H7 (cell line): ENCODE data around the gene USP40. TPM values are rescaled to one million over a fixed set of nuclear protein-coding genes. Genes with fewer than 3 reads are reported as not detected.
A peak's percentile ranks its signal among the peaks of the same experiment; 100 is the strongest.

Experiments
- DNase-seq: peaks from one replicate; pipeline ENCODE4 v3.0.0; 2012
- H3K27me3 ChIP-seq: 2 replicates; pipeline ENCODE4 v1.6.0; 2011; ENCODE audit warnings: mild to moderate bottlenecking, low read length; ENCODE audit not compliant: control insufficient read depth, insufficient read depth
- H3K36me3 ChIP-seq: replicated peaks from 2 replicates; pipeline ENCODE4 v1.5.1; 2011; ENCODE audit warnings: low read length; ENCODE audit not compliant: control insufficient read depth, insufficient read depth
- H3K4me3 ChIP-seq: 2 replicates; pipeline ENCODE4 v1.5.1; 2011; ENCODE audit warnings: low read depth, mild to moderate bottlenecking, control low read depth, low read length, moderate library complexity; ENCODE audit not compliant: insufficient read depth
- total RNA-seq: library from RNA; depleted of rRNA; stranded (reverse); fragments of >200 nt; shearing (Covaris generic); gene quantifications from 2 replicates; pipeline ENCODE4 v1.2.3, GENCODE V29; 2014

Gene USP40
- total RNA-seq, 1 experiment from 2014 or later, result 10.8 TPM

DNA sequence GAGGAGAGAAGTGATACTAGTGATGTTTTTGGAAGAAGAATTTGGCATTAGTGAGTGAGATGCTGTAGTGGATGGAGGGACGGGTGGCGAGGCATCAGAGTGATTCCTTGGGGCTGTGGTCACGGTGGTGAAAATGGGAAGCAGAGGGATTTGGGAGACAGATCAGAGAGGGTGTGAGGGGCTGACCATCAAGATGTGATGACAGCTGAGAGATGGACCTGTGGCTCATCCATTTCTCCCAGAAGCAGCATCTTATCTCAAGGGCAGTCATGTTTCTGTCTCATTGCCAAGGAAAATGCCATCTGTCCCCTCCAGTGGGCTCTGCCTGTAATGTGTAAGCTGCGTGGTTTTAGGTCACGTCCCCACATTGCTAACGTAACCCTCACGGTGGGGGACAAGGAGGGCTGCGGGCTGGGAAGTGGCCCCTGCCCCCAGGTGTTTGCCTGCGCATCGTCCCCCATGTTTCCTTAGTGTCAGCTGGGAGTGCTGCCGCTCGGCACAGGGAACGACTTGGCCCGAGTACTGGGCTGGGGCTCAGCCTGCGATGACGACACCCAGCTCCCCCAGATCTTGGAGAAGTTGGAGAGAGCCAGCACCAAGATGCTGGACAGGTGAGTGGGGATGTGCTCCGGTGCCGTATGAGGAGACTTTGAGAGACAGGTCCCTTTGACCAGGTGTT, 121.3 kb downstream of the USP40 start:
- peaks cover 4% of the 10 kb centered on the region for H3K36me3 ChIP-seq
- DNase-seq, result no peak
- H3K27me3 ChIP-seq, result no peaks in the 10 kb centered on the region
- no peak overlapping the region for H3K4me3 ChIP-seq

DNA sequence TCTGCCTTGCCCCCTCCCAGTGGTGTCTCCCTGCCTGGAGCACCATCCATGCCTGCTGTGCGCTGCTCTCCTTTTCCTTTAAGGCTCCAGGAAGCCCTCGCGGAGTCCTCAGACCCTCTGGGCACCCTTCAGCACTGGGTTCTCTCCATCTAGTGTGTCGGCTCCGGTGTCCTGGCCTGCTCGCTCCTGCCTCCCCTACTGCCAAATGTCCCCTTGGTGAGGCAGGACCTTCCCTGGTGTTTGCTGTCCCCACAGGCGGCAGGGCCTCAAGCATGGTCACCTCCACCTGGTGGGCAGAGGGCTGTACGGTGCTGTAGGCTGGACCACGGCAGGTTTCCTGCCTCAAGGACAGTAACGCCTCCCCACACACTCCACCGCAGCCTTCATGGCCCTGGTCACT, 122.1 kb downstream of the USP40 start:
- DNase-seq, result no peak
- H3K27me3 ChIP-seq, result no peaks in the 10 kb centered on the region
- H3K4me3 ChIP-seq, result no peak overlapping the region
- peaks cover 4% of the 10 kb centered on the region for H3K36me3 ChIP-seq

DNA sequence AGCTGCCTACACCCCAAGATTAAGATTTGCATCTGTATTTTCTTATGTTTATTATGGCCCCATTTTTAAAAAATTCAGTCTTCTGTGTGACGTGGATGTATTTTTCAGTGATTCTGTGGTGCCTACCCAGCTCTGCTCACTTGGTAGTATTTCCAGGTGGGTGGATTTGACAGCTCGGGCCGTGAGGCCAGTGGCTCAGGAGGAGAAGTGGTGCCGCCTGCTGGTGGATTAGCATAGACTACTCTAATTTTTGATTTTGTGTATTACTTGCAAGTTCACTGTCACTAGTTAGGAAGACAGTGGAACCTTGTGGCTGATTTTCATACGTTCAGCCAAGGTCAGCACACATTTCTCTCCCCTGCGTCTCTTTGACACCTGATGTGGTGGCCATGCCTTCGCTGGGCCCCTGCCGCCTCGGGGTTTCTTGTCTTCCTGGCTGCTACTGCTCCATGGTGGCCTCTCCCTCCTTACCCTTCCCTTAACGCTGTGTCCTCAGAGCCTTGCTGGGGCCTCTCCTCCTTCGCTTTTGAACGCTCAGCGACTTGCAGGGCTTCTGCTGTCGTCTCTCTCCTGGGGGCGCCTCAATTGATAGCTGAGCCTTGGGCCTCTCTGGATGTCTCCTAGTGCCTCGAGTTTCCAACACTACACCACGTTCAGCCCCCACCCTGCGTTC, 122.9 kb downstream of the USP40 start:
- peak; percentile 93 for DNase-seq
- no peaks in the 10 kb centered on the region for H3K27me3 ChIP-seq
- H3K36me3 ChIP-seq, result peaks cover 2% of the 10 kb centered on the region
- H3K4me3 ChIP-seq, result no peak overlapping the region

DNA sequence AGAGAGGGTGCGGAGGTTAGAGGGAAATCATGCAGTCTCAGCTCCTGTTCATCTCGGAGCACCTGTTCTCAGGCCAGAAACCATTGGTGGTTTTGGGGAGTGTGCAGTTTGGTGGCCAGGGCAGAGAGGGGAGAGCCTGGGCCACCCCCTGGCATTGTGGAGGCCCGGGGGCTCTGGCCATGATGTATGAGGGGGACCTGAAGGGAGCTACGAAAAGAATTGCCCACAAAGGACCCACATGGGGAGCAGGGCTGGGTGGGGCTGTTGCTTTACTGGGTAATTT, 124.6 kb downstream of the USP40 start:
- no peak overlapping the region for H3K4me3 ChIP-seq
- H3K27me3 ChIP-seq, result no peaks in the 10 kb centered on the region
- no peak for DNase-seq
- H3K36me3 ChIP-seq, result peaks cover 3% of the 10 kb centered on the region

DNA sequence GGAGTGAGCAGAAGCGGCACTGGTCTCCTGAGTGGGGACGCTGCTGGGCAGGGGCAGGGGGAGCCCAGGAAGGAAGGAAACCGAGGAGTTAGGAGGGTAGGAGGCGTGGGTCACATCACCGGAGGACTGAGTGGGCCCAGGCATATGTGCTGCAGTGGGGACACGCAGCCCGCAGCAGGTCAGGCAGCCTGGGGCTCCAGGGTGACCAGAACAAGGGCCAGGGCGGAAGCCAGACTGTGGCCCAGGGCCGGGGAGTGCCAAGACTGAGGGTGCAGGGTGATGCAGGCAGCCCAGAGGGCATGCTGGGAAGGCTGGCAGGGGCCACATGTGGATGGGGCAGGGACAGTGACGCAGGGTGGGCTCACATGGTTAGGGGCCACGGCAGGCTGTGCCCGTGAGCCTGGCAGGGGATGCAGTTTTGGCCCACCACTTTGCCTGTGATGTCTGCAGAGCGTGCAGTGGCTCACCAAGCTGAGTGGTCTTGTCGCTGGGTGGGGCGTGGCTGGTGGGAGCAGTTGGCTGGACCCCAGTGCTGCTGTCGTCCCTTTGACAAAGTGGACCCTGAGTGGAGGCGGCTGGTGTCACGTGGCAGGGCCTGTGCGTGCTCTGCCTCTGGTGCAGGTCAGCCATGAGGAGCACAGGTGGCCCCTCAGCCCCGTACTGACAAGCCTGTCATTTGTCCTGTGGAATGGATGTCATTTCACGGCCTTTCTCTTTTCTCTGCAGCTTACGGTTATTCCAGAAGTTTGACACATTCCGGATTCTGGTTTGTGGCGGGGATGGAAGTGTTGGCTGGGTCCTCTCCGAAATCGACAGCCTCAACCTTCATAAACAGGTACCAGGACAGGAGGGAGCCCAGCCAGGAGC, 125.2 kb downstream of the USP40 start:
- no peaks in the 10 kb centered on the region for H3K27me3 ChIP-seq
- peaks cover 3% of the 10 kb centered on the region for H3K36me3 ChIP-seq
- H3K4me3 ChIP-seq, result no peak overlapping the region
- DNase-seq, result no peak

DNA sequence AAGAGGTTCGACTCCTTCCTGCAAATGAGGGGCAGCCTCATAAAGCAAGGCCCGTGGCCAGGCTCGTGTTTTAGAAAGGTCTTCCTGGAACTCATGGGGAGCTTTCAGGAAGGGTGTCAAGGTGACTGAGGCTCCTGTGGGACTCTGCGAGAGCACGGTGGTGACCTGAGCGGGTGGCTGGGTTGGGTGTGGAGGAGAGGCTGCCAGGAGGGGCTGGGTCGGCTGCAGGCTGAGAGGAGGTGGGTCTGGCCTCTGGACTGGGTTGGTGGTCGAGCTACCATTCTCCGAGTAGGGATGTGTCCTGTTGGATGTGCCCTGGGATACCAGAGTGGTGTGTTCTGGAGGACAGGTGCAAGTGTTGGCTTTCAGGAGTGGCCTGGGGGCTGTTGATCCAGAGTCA, 125.9 kb downstream of the USP40 start:
- peaks cover 1% of the 10 kb centered on the region for H3K36me3 ChIP-seq
- DNase-seq, result no peak
- no peaks in the 10 kb centered on the region for H3K27me3 ChIP-seq
- H3K4me3 ChIP-seq, result no peak overlapping the region

DNA sequence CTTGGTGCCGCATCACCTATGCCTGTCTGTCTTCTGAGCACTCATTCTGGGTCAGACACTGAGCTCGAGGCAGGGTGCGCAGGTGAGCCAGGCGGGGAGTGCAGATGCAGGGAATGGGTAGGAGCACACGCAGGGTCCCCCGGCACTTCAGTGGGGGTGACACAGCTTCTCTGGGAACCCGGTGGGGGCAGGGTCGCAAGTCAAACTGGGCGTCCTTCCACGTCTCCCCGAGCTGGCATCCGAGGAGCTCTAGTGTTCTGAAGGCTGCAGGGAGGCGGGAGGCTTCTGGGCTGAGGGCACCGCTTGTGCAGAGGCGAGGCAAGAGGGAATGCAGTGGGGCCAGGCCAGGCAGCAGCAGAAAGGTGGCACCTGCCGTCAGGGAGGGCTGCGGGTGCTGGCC, 126.3 kb downstream of the USP40 start:
- Histone ChIP-seq H3K4me3 (no peak overlapping the region), H3K36me3 (peaks cover 1% of the 10 kb centered on the region), H3K27me3 (no peaks in the 10 kb centered on the region)
- DNase-seq, result no peak

DNA sequence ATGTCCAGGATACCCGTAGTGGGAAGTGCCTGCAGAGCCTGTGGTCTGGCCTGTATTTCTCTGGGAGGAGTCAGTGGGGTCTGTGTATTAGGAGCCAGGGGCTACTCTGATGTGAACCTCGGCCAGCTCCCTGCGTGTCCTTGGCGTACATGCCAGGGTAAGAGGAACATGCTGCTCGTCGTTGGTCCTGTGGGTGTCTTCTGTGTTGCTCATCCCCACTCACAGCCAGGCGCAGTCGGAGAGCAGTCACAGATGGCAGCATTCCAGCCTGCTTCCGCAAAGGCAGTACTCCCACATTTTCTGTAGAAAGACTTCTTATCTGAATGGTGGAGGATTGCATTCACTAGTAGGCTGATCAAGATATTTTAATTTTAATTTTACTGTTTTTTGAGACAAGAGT, 127.4 kb downstream of the USP40 start:
- Histone ChIP-seq H3K4me3 (no peak overlapping the region), H3K27me3 (no peaks in the 10 kb centered on the region), H3K36me3 (peaks cover 1% of the 10 kb centered on the region)
- DNase-seq, result no peak

DNA sequence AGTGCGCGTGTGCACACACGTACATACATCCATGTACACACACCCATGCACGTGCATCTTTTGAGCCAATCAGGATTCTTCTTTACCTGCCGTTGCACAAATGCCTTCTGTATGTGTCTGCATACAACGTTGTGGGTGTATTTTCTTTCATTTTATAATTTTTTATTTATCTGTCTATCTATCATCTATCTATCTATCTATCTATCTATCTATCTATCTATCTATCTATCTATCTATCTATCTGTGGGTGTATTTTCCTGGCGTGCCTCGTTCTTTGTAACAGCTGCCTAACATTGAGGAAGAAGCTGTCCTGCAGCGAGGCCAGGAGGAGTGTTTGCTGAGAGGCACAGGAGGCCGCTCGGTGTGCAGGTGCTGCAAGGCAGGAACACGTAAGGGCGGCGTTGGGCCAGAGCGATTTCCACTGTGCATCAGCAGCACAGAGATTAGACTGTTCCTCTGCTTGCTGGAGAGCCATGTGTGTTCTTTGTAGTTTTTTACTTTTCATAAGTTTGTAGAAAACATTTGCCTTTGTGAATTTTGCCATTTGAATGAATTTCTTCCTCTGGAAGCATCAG, 127.9 kb downstream of the USP40 start:
- Histone ChIP-seq H3K4me3 (no peak overlapping the region), H3K27me3 (no peaks in the 10 kb centered on the region), H3K36me3 (peaks cover 1% of the 10 kb centered on the region)
- DNase-seq, result no peak

DNA sequence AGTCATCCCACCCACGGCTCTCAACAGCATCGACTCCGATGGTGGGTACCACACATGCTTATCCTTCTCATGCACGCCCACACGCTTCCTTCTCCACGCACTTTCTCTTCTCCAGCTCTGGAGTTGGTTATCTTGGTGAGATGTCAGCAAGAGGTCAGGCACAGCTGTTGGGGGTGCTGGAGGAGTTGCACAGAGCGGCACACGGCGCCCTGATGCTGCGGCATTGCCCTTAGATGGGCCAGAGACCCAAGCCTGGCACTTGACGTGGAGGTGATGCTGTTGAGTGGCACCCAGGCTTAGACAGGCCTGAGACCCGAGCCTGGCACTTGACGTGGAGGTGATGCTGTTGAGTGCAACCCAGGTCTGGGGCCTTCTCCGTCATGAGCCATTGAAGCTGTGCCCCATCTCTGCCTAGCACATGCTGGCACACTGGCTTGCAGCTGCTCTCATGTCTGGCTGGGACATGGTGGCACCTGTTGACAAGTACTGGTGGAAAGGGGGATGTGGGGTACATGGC, 129.1 kb downstream of the USP40 start:
- no peak for DNase-seq
- Histone ChIP-seq H3K27me3 (no peaks in the 10 kb centered on the region), H3K36me3 (peaks cover 1% of the 10 kb centered on the region), H3K4me3 (no peak overlapping the region)

DNA sequence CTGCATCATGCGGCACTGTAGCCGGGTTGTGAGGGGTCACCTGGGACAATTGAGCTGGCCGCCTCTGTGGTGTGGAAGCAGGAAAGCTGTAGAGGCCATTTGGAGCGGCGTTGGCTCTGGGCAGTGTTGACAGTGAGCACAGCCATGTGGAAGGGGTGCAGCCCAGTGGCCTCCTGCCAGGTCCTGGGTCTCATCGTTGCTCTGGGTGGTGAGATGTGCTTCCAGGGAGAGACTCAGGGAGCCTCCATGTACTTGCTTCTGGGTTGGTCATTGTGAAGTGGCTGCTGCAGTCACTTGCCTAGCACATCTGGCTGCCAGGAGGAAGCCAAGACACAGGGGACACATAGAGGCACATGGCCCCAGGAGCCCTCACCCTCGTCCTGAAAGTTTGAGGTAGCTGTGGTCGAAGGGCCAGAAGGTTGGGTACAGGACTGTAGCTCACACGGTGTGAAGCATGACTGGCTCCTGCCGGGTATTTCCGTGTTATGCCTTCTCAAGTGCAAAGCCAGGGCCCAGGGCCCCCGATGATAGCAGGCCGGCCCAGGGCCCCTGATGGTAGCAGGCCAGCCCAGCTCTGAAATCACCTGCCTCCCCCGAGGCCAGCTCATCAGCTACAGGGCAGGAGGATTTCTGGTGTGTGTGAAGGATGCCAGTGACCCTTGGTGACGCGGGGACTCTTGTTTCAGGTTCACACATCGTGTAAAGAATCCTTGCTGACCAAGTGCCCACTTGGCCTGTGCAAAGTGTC, 129.7 kb downstream of the USP40 start:
- Histone ChIP-seq H3K4me3 (no peak overlapping the region), H3K27me3 (no peaks in the 10 kb centered on the region), H3K36me3 (peaks cover 1% of the 10 kb centered on the region)
- DNase-seq, result no peak

DNA sequence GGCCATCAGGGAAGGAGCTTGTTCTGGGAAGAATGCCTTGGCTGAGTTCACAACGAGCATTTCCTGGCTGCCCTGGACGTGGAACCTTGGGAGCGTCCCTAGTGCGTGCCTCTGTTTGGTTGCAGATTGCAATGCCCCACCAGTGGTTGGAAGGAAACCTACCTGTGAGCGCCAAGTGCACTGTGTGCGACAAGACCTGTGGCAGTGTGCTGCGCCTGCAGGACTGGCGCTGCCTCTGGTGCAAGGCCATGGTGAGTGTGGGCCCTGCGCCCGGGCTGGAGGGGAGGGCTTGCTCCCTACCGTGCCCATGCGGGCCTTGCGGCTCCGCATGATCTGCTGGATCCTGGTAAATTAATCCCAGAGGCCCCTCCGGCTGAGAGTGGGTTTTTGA, 130.4 kb downstream of the USP40 start:
- Histone ChIP-seq H3K36me3 (peaks cover 1% of the 10 kb centered on the region), H3K4me3 (no peak overlapping the region)
- no peak for DNase-seq

DNA sequence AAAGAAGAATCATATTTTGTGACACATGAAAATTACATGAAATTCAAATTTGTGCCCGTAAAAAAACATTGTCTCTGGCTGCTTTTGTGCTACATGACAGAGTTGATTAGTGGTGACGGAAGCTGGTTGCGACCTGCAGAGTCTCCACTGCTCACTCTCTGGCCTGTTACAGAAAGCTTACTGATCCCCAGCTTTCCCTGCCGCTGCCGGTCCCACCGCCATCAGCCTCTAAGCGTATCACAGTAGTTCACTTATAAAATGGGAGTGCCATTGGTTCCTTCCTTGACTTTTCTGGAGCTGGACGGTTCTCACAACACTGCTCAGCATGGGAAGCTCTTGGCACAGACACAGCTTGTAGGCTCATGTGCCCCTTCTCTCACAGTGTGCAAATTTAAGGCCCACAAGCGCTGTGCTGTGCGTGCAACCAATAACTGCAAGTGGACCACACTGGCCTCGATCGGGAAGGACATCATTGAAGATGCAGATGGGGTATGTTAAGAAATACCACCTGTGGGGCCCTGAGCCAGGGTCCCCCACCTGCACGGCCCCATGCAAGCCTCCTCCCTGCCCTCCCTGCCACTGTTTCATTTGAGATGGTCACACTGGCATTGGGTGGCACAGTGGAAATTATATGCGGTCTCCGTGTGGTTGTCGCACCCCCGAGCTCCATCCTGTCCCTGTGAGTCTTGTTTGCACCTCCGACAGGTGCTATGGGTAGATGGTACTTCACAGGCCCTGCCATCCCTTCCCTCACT, 131.0 kb downstream of the USP40 start:
- Histone ChIP-seq H3K4me3 (no peak overlapping the region), H3K36me3 (peaks cover 1% of the 10 kb centered on the region), H3K27me3 (no peaks in the 10 kb centered on the region)
- DNase-seq, result no peak

More for the DNA sequence above, 130.4 kb downstream of the USP40 start:
- H3K27me3 ChIP-seq, result no peaks in the 10 kb centered on the region
